ENCODE measurements around the gene MRPS2.
"Not testable (repeated sequence)": the region's sequence is repeated elsewhere in the genome, so short reads cannot be mapped to it uniquely, and the experiment has no call there.

MRPS2 gene

GRCh38 chr9:135500525-135501260 lies at the start of gene MRPS2:
MRPS2 (plus strand) TSS chr9:135500682; CDS start chr9:135500711, 29 bp downstream.
- DNase-seq, result peak; percentile 85

GRCh38 chr9:135450956-135451355 lies 49.5 kb upstream of the MRPS2 start:
- DNase-seq, result no peak

- not testable (repeated sequence) for DNase-seq
These were observed 48.6 kb upstream of the MRPS2 start for GRCh38 chr9:135451909-135452308.

- no peak for DNase-seq
These were observed 45.7 kb upstream of the MRPS2 start for GRCh38 chr9:135454737-135455136.

- DNase-seq, result no peak
These were observed 45.0 kb upstream of the MRPS2 start for GRCh38 chr9:135455401-135456030.

- peak; percentile 65 for DNase-seq
These were observed 43.9 kb upstream of the MRPS2 start for GRCh38 chr9:135456436-135457104.

GRCh38 chr9:135458478-135458877 lies 42.0 kb upstream of the MRPS2 start:
- not testable (repeated sequence) for DNase-seq

GRCh38 chr9:135461936-135462335 lies 38.5 kb upstream of the MRPS2 start:
- peak; percentile 63 for DNase-seq

- no peak for DNase-seq
These were observed 37.3 kb upstream of the MRPS2 start for GRCh38 chr9:135463140-135463539.

GRCh38 chr9:135464181-135464580 lies 36.3 kb upstream of the MRPS2 start:
- DNase-seq, result no peak

- no peak for DNase-seq
These were observed 31.5 kb upstream of the MRPS2 start for GRCh38 chr9:135468854-135469521.

GRCh38 chr9:135471791-135472640 lies 28.5 kb upstream of the MRPS2 start:
- DNase-seq, result no peak

- no peak for DNase-seq
These were observed 26.4 kb upstream of the MRPS2 start for GRCh38 chr9:135473972-135474543.

GRCh38 chr9:135474915-135475314 lies 25.6 kb upstream of the MRPS2 start:
- peak; percentile 42 for DNase-seq

- no peak for DNase-seq
These were observed 23.7 kb upstream of the MRPS2 start for GRCh38 chr9:135476561-135477355.

- no peak for DNase-seq
These were observed 22.3 kb upstream of the MRPS2 start for GRCh38 chr9:135478191-135478590.

GRCh38 chr9:135478829-135479468 lies 21.5 kb upstream of the MRPS2 start:
- DNase-seq, result no peak

- DNase-seq, result no peak
These were observed 20.9 kb upstream of the MRPS2 start, which contains the start of gene PPP1R26 for GRCh38 chr9:135479469-135480052. PPP1R26 (plus strand) TSS chr9:135479782; CDS start chr9:135484511, 4,729 bp downstream.

GRCh38 chr9:135480071-135480939 lies 20.2 kb upstream of the MRPS2 start:
- DNase-seq, result peak; percentile 31

Measured in NCI-H2171 (cell line).